Activated gamma-delta T cell (primary cell): ENCODE data around the gene ZFTA.

Experiments used
- DNase-seq: peaks from one replicate; lab custom pipeline; 2025; lab: John Stamatoyannopoulos, UW

ZFTA gene

GRCh38 chr11:63749624-63750023 is 19.0 kb downstream of the ZFTA start:
- DNase-seq, result no peak

GRCh38 chr11:63747011-63747410 is 21.6 kb downstream of the ZFTA start:
- DNase-seq, result no peak

GRCh38 chr11:63745304-63746170 is 23.0 kb downstream of the ZFTA start:
- no peak for DNase-seq

GRCh38 chr11:63738720-63739360 is 29.7 kb downstream of the ZFTA start:
- DNase-seq, result no peak

- no peak for DNase-seq
Measured at GRCh38 chr11:63737718-63738117, 30.9 kb downstream of the ZFTA start.

GRCh38 chr11:63736864-63737263 is 31.7 kb downstream of the ZFTA start:
- no peak for DNase-seq

- no peak for DNase-seq
Measured at GRCh38 chr11:63729326-63729725, 39.2 kb downstream of the ZFTA start.

- DNase-seq, result no peak
Measured at GRCh38 chr11:63720611-63721010, 48.0 kb downstream of the ZFTA start.

GRCh38 chr11:63719987-63720386 is 48.6 kb downstream of the ZFTA start:
- no peak for DNase-seq

- DNase-seq, result no peak
Measured at GRCh38 chr11:63719001-63719400, 49.6 kb downstream of the ZFTA start.
